ENCODE data around the gene BCKDHB.

The BCKDHB gene

GRCh38 chr6:80165143-80165542, 58.7 kb downstream of the BCKDHB start:
- Histone ChIP-seq H3K9me3 (replicated peaks; ENCODE audit: insufficient read depth, low read length) (no peaks in the 10 kb centered on the region), H3K4me3 (ENCODE audit: low read length) (peak overlapping the region; percentile 56), H3K36me3 (replicated peaks; ENCODE audit: insufficient read depth, low read length) (no peaks in the 10 kb centered on the region; the same call in 1 of the 2 replicates), H3K79me2 (ENCODE audit: low read length) (0 out of 2 replicates have a peak, but pooled peaks cover 11% of the 10 kb centered on the region), H3K27me3 (replicated peaks; ENCODE audit: insufficient read depth, low read length) (no peaks in the 10 kb centered on the region), H3K9me2 (replicated peaks; ENCODE audit: insufficient read depth, low read length) (no peaks in the 10 kb centered on the region), H3K4me1 (ENCODE audit: low read length) (peaks cover 20% of the 10 kb centered on the region), H3F3A (ENCODE audit: insufficient read depth, low read length) (peaks cover 27% of the 10 kb centered on the region), H3K4me2 (ENCODE audit: low read depth, low read length) (peak overlapping the region; percentile 84), H3K27ac (ENCODE audit: low read length) (peak overlapping the region; percentile 91), H2AFZ (ENCODE audit: low read length) (peak overlapping the region; percentile 22; the same call in 1 of the 2 replicates), H3K9ac (ENCODE audit: low read length) (peak overlapping the region; percentile 60), H4K20me1 (ENCODE audit: insufficient read depth, low read length) (no peaks in the 10 kb centered on the region)
- DNase-seq, result peak; percentile 73
- no peak for TF ChIP-seq EZH2 (optimal IDR thresholded peaks at IDR 0.05; ENCODE audit: low read depth, low read length)
- no peak for TF ChIP-seq CTCF (IDR thresholded peaks at IDR 0.05; ENCODE audit: low read length)
- no peak for TF ChIP-seq EZH2phosphoT487 (IDR thresholded peaks at IDR 0.05; ENCODE audit: low read length)

DNA sequence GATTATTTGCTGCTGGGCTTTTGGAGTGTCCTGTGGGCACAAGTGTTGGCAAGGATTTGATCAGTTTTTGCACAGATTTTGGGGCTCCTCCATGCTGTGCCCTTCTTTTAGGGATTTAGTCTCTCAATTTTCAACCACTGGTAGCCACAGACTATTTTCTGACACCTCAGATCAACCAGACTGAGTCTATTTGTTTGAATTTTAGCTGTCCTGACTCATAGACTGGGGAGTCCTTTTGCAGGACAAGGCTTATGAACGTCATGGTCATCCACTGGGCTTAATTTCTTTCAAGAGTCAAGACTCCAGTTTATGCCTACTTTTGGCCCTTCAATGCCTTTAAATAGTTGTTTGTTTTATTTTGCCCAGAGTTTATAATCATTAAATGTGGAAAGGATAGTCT, 59.3 kb downstream of the BCKDHB start:
- H3K4me1 ChIP-seq (ENCODE audit: low read length), result peaks cover 20% of the 10 kb centered on the region
- H3K4me3 ChIP-seq (ENCODE audit: low read length), result peak overlapping the region; percentile 1; the same call in 1 of the 2 replicates
- 0 out of 2 replicates have a peak, but pooled peaks cover 11% of the 10 kb centered on the region for H3K79me2 ChIP-seq (ENCODE audit: low read length)
- peaks cover 27% of the 10 kb centered on the region for H3F3A ChIP-seq (ENCODE audit: insufficient read depth, low read length)
- H3K27me3 ChIP-seq (replicated peaks; ENCODE audit: insufficient read depth, low read length), result no peaks in the 10 kb centered on the region
- H3K9me3 ChIP-seq (replicated peaks; ENCODE audit: insufficient read depth, low read length), result no peaks in the 10 kb centered on the region
- DNase-seq, result no peak
- H3K9me2 ChIP-seq (replicated peaks; ENCODE audit: insufficient read depth, low read length), result no peaks in the 10 kb centered on the region
- peak overlapping the region; percentile 84 for H3K4me2 ChIP-seq (ENCODE audit: low read depth, low read length)
- H3K9ac ChIP-seq (ENCODE audit: low read length), result peak overlapping the region; percentile 60; the same call in 1 of the 2 replicates
- H2AFZ ChIP-seq (ENCODE audit: low read length), result peak overlapping the region; percentile 22; the same call in 1 of the 2 replicates
- peak overlapping the region; percentile 91 for H3K27ac ChIP-seq (ENCODE audit: low read length)
- H4K20me1 ChIP-seq (ENCODE audit: insufficient read depth, low read length), result no peaks in the 10 kb centered on the region
- no peaks in the 10 kb centered on the region; the same call in 1 of the 2 replicates for H3K36me3 ChIP-seq (replicated peaks; ENCODE audit: insufficient read depth, low read length)
- TF ChIP-seq CTCF (IDR thresholded peaks at IDR 0.05; ENCODE audit: low read length), result no peak
- TF ChIP-seq EZH2 (optimal IDR thresholded peaks at IDR 0.05; ENCODE audit: low read depth, low read length), result no peak
- no peak for TF ChIP-seq EZH2phosphoT487 (IDR thresholded peaks at IDR 0.05; ENCODE audit: low read length)

DNA sequence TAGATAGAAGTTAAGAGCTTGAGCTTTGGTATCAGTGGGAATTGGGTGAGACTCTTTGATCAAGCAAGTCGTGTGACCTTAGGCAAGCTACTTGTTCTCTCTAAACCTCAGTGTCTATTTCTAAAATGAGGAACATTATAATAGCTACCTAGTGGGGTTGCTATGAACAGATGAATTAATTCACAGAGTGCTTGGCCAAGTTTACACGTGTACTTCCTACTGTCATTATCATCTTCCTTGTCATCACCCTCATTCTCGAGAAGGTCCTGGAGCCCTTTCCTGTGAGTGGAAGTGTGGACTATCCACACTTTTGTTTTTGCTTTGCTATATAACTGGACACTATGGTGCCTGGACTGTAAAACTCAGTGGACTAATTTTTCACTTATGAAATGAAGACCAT, 64.0 kb downstream of the BCKDHB start:
- Histone ChIP-seq H3K27ac (ENCODE audit: low read length) (no peak overlapping the region), H3K27me3 (replicated peaks; ENCODE audit: insufficient read depth, low read length) (no peaks in the 10 kb centered on the region), H3K9ac (ENCODE audit: low read length) (no peak overlapping the region), H2AFZ (ENCODE audit: low read length) (no peak overlapping the region), H3K4me3 (ENCODE audit: low read length) (no peak overlapping the region), H4K20me1 (ENCODE audit: insufficient read depth, low read length) (no peaks in the 10 kb centered on the region), H3K79me2 (ENCODE audit: low read length) (0 out of 2 replicates have a peak, but pooled peaks cover 8% of the 10 kb centered on the region), H3K4me1 (ENCODE audit: low read length) (peaks cover 17% of the 10 kb centered on the region), H3K9me2 (replicated peaks; ENCODE audit: insufficient read depth, low read length) (no peaks in the 10 kb centered on the region), H3K36me3 (replicated peaks; ENCODE audit: insufficient read depth, low read length) (no peaks in the 10 kb centered on the region; the same call in 1 of the 2 replicates), H3F3A (ENCODE audit: insufficient read depth, low read length) (peaks cover 5% of the 10 kb centered on the region), H3K9me3 (replicated peaks; ENCODE audit: insufficient read depth, low read length) (no peaks in the 10 kb centered on the region), H3K4me2 (ENCODE audit: low read depth, low read length) (no peak overlapping the region)
- no peak for DNase-seq
- TF ChIP-seq EZH2 (optimal IDR thresholded peaks at IDR 0.05; ENCODE audit: low read depth, low read length) (no peak), CTCF (IDR thresholded peaks at IDR 0.05; ENCODE audit: low read length) (no peak), EZH2phosphoT487 (IDR thresholded peaks at IDR 0.05; ENCODE audit: low read length) (no peak)
